Psoas muscle (tissue), 8 donors: ENCODE results near the gene NTRK2. TPM values are rescaled to one million over a fixed set of nuclear protein-coding genes. Genes with fewer than 3 reads are reported as not detected.
A peak's percentile ranks its signal among the peaks of the same experiment; 100 is the strongest.

Source experiments
- ATAC-seq, 4 donors: fragments of 200-7000 bp; cut with Tn5 transposase; one replicate each; pipeline ENCODE4 v1.9.1; 2020; ENCODE audit warnings: moderate library complexity in 3 of 4, mild to moderate bottlenecking in 2 of 4
- DNase-seq, 2 donors: peaks; one replicate each; pipeline ENCODE4 v3.0.0-alpha.2; 2020
- H3K27ac ChIP-seq: fragments of 200-600 bp; one replicate; pipeline ENCODE4 v1.8.0; 2022
- H3K27me3 ChIP-seq, 3 donors: fragments of 200-600 bp in 1 of 3; one replicate each; pipeline versions ENCODE4 v1.6.1 to v1.8.0; 2013 to 2022; ENCODE audit warnings: low read length in 2 of 3, mild to moderate bottlenecking in 2 of 3, moderate library complexity in 1 of 3; ENCODE audit not compliant: insufficient read depth in 3 of 3
- H3K36me3 ChIP-seq, 2 donors: fragments of 200-600 bp in 1 of 2; one replicate each; pipeline versions ENCODE4 v1.6.1 to v1.8.0; 2013 to 2022; ENCODE audit warnings: low read depth in 1 of 2, mild to moderate bottlenecking in 1 of 2, moderate library complexity in 1 of 2; ENCODE audit not compliant: insufficient read depth in 1 of 2
- H3K4me1 ChIP-seq: fragments of 200-600 bp; one replicate; pipeline ENCODE4 v1.8.0; 2022
- H3K4me3 ChIP-seq: fragments of 200-600 bp; one replicate; pipeline ENCODE4 v1.8.0; 2022; ENCODE audit warnings: mild to moderate bottlenecking
- H3K9me3 ChIP-seq: fragments of 200-600 bp; one replicate; pipeline ENCODE4 v1.8.0; 2022
- CTCF ChIP-seq: fragments of 200-600 bp; IDR thresholded peaks from one replicate; pipeline ENCODE4 v1.8.0; 2022; ENCODE audit warnings: antibody characterized with exemption
- WGBS, 3 donors: extraction: QIAGEN DNeasy Blood & Tissue Kit; methylation state at CpG; one replicate each; pipeline versions ENCODE4 v1.1.6 to v1.1.7; 2013; 5-methylcytosine and 5-hydroxymethylcytosine counted together
- intact Hi-C, 2 donors: fragments of 100-400 bp; cut with DNase I; formaldehyde crosslinking; loops; one replicate each; pipeline versions ENCODE4 v1.11.0 to v1.14.2; 2022
- polyA plus RNA-seq, 3 donors: library from polyadenylated mRNA; stranded (reverse); fragments of 200-250 nt; gene quantifications; one replicate each; pipeline ENCODE4 v1.2.3, GENCODE V29; 2013
- total RNA-seq, 4 donors: library from RNA; stranded (reverse); fragmentation: NEBNext Ultra II Directional in 2 of 4; extraction: Animal tissue kit (Norgen Biotek cat#: 25700) in 2 of 4; gene quantifications; one replicate each; pipeline versions ENCODE4 v1.2.1 to v1.2.4, GENCODE V29; 2021 to 2023
- donor health status: healthy with polysubstance abuse.
- donor health status: DM: no; HTN: no; CAD: no; lungs with moderate emphysema.
- donor health status: Bipolar disorder and iron deficiency.
- donor health status: healthy.
- donor health status: DM: yes; HTN: yes; CAD: no.
- donor health status: DM: no; HTN: no; CAD: no.
- donor health status: DM: no; HTN: no; CAD: no.
- donor health status: DM: yes; HTN: yes; CAD: no.

Gene NTRK2
- total and polyA plus RNA-seq, 7 donors = 0.46 to 3.6 (median 1.4) TPM

- Histone ChIP-seq H3K27ac (no peak overlapping the region), H3K36me3 (no peaks in the 10 kb centered on the region), H3K27me3 (peaks cover 0 to 3% (median 0%) of the 10 kb centered on the region in 3 donors), H3K4me1 (no peaks in the 10 kb centered on the region), H3K4me3 (no peak overlapping the region), H3K9me3 (no peaks in the 10 kb centered on the region)
- TF ChIP-seq CTCF = no peak
- intact Hi-C loops = loop anchor here in 1 of 2 donors (5.0 kb wide), 1 partner anchor 256 kb away; no protein-coding TSS in a partner anchor
- DNase-seq = no peak
- ATAC-seq = no peak
- WGBS, 3 donors = 93 to 97% (median 95%) methylated on average over 3 of the region's 3 CpGs
Observed at GRCh38 chr9:84953252-84953773, 283.8 kb downstream of the NTRK2 start.

GRCh38 chr9:84953797-84954705 lies 284.5 kb downstream of the NTRK2 start:
- 24 to 27% (median 25%) methylated on average over 21 of the region's 21 CpGs for WGBS, 3 donors
- no peaks in the 10 kb centered on the region for H3K4me1 ChIP-seq
- peak; percentile 74 to 86 for DNase-seq
- H3K9me3 ChIP-seq = no peaks in the 10 kb centered on the region
- no peak overlapping the region for H3K27ac ChIP-seq
- intact Hi-C loops = loop anchor here in 1 of 2 donors (5.0 kb wide), 1 partner anchor 257 kb away; no protein-coding TSS in a partner anchor
- H3K36me3 ChIP-seq = no peaks in the 10 kb centered on the region
- H3K4me3 ChIP-seq = no peak overlapping the region
- ATAC-seq = peak; percentile 60 to 88 (median 83)
- peak; percentile 68 for TF ChIP-seq CTCF
- peaks cover 0 to 3% (median 0%) of the 10 kb centered on the region in 3 donors for H3K27me3 ChIP-seq

GRCh38 chr9:84955155-84955554 lies 285.6 kb downstream of the NTRK2 start:
- intact Hi-C loops = no loop called here

GRCh38 chr9:84955971-84956370 lies 286.4 kb downstream of the NTRK2 start:
- Histone ChIP-seq H3K36me3 (no peaks in the 10 kb centered on the region), H3K9me3 (no peaks in the 10 kb centered on the region), H3K27ac (no peak overlapping the region), H3K4me3 (no peak overlapping the region), H3K27me3 (peaks cover 0 to 3% (median 0%) of the 10 kb centered on the region in 3 donors), H3K4me1 (no peaks in the 10 kb centered on the region)
- ATAC-seq = no peak
- intact Hi-C loops = no loop called here
- DNase-seq = no peak
- no peak for TF ChIP-seq CTCF
- 93 to 97% (median 96%) methylated on average over 4 of the region's 4 CpGs for WGBS, 3 donors

More at GRCh38 chr9:84955155-84955554, 285.6 kb downstream of the NTRK2 start:
- Histone ChIP-seq H3K9me3 (no peaks in the 10 kb centered on the region), H3K36me3 (no peaks in the 10 kb centered on the region), H3K4me1 (no peaks in the 10 kb centered on the region), H3K27me3 (peaks cover 0 to 3% (median 0%) of the 10 kb centered on the region in 3 donors), H3K4me3 (no peak overlapping the region), H3K27ac (no peak overlapping the region)
- no peak for TF ChIP-seq CTCF
- DNase-seq = no peak
- WGBS, 3 donors = 96 to 97% (median 96%) methylated on average over 18 of the region's 18 CpGs
- no peak for ATAC-seq
